Progenitor cell of endocrine pancreas (in vitro differentiated cells): ENCODE data around the gene DTNB. TPM values are rescaled to one million over a fixed set of nuclear protein-coding genes. Genes with fewer than 3 reads are reported as not detected.
"Not testable (repeated sequence)": the region's sequence is repeated elsewhere in the genome, so short reads cannot be mapped to it uniquely, and the experiment has no call there.

ENCODE experiments used
- DNase-seq: peaks from one replicate; pipeline ENCODE4 v3.0.0; 2021; ENCODE audit warnings: low spot score; ENCODE audit not compliant: unreplicated experiment
- H3K27ac Mint-ChIP-seq: 2 replicates; pipeline ENCODE4 v1.8.0; 2021; ENCODE audit warnings: mild to moderate bottlenecking, moderate library complexity, mixed read lengths
- H3K27me3 Mint-ChIP-seq: 2 replicates; pipeline ENCODE4 v1.8.0; 2021; ENCODE audit warnings: mixed read lengths
- H3K36me3 Mint-ChIP-seq: 2 replicates; pipeline ENCODE4 v1.8.0; 2022; ENCODE audit warnings: mixed read lengths; ENCODE audit not compliant: insufficient read depth
- H3K4me1 Mint-ChIP-seq: 2 replicates; pipeline ENCODE4 v1.8.0; 2021; ENCODE audit warnings: low read depth, mixed read lengths
- H3K4me3 Mint-ChIP-seq: 2 replicates; pipeline ENCODE4 v1.8.0; 2021; ENCODE audit warnings: low read depth, mild to moderate bottlenecking, moderate library complexity, mixed read lengths
- H3K9me3 Mint-ChIP-seq: 2 replicates; pipeline ENCODE4 v1.8.0; 2021; ENCODE audit warnings: low read depth, mixed read lengths
- CTCF ChIP-seq: fragments of 200-600 bp; sonication (generic); IDR thresholded peaks from one replicate; pipeline ENCODE4 v1.5.0; 2021; ENCODE audit warnings: antibody characterized with exemption, mild to moderate bottlenecking; ENCODE audit not compliant: unreplicated experiment
- total RNA-seq: library from RNA; stranded (reverse); gene quantifications from 2 replicates; pipeline ENCODE4 v1.2.1, GENCODE V29; 2021

Gene DTNB
- total RNA-seq, 1 donor from 2014 or later, result 29.3 TPM

- Mint-ChIP-seq H3K4me3 (no peak overlapping the region), H3K27ac (no peak overlapping the region), H3K4me1 (no peaks in the 10 kb centered on the region), H3K9me3 (no peaks in the 10 kb centered on the region), H3K27me3 (no peaks in the 10 kb centered on the region), H3K36me3 (peaks cover 11% of the 10 kb centered on the region)
- TF ChIP-seq CTCF, result no peak
- no peak for DNase-seq
Observed at GRCh38 chr2:25642298-25642697, 31.1 kb downstream of the DTNB start.

- H3K9me3 Mint-ChIP-seq, result no peaks in the 10 kb centered on the region
- DNase-seq, result no peak
- TF ChIP-seq CTCF, result no peak
- H3K27me3 Mint-ChIP-seq, result no peaks in the 10 kb centered on the region
- no peak overlapping the region for H3K27ac Mint-ChIP-seq
- no peak overlapping the region for H3K4me3 Mint-ChIP-seq
- no peaks in the 10 kb centered on the region for H3K4me1 Mint-ChIP-seq
- H3K36me3 Mint-ChIP-seq, result peaks cover 16% of the 10 kb centered on the region
Observed at GRCh38 chr2:25639696-25640095, 33.7 kb downstream of the DTNB start.

GRCh38 chr2:25639131-25639530 lies 34.2 kb downstream of the DTNB start:
- no peak for TF ChIP-seq CTCF

GRCh38 chr2:25635797-25636196 lies 37.6 kb downstream of the DTNB start:
- Mint-ChIP-seq H3K36me3 (peaks cover 24% of the 10 kb centered on the region), H3K4me1 (no peaks in the 10 kb centered on the region), H3K27me3 (no peaks in the 10 kb centered on the region), H3K27ac (no peak overlapping the region), H3K4me3 (no peak overlapping the region), H3K9me3 (peaks cover 3% of the 10 kb centered on the region)
- TF ChIP-seq CTCF, result no peak
- no peak for DNase-seq

More at GRCh38 chr2:25639131-25639530, 34.2 kb downstream of the DTNB start:
- Mint-ChIP-seq H3K36me3 (peaks cover 16% of the 10 kb centered on the region), H3K27me3 (no peaks in the 10 kb centered on the region), H3K9me3 (no peaks in the 10 kb centered on the region), H3K4me1 (no peaks in the 10 kb centered on the region), H3K4me3 (no peak overlapping the region), H3K27ac (no peak overlapping the region)
- DNase-seq, result no peak

GRCh38 chr2:25633801-25634200 lies 39.6 kb downstream of the DTNB start:
- H3K9me3 Mint-ChIP-seq, H3K4me1 Mint-ChIP-seq, DNase-seq, H3K27ac Mint-ChIP-seq, H3K27me3 Mint-ChIP-seq, H3K4me3 Mint-ChIP-seq: not testable (repeated sequence)
- H3K36me3 Mint-ChIP-seq, result peaks cover 20% of the 10 kb centered on the region

- H3K27me3 Mint-ChIP-seq, result no peaks in the 10 kb centered on the region
- no peak overlapping the region for H3K4me3 Mint-ChIP-seq
- peaks cover 3% of the 10 kb centered on the region for H3K9me3 Mint-ChIP-seq
- no peak overlapping the region for H3K27ac Mint-ChIP-seq
- H3K4me1 Mint-ChIP-seq, result no peaks in the 10 kb centered on the region
- peaks cover 15% of the 10 kb centered on the region for H3K36me3 Mint-ChIP-seq
- TF ChIP-seq CTCF, result no peak
- no peak for DNase-seq
Observed at GRCh38 chr2:25632396-25632795, 41.0 kb downstream of the DTNB start.
